Peyer's patch (tissue), 4 donors: ENCODE measurements around the gene PPP1R15A.

Experiments used
- POLR2A ChIP-seq, 2 donors: fragments of 450-650 bp; IDR thresholded peaks; one replicate each; pipeline ENCODE4 v1.5.1; 2017; ENCODE audit warnings: antibody characterized with exemption in 2 of 2, mild to moderate bottlenecking in 2 of 2, moderate library complexity in 2 of 2
- TF ChIP-seq, protein P1 (sequence below), 6 experiments: fragments of 450-650 bp in 4 of 6; fragments of 200-600 bp in 2 of 6; sonication (generic) in 1 of 6; IDR thresholded peaks; one replicate each; pipeline ENCODE4 v1.5.1; 2017 to 2019; ENCODE audit warnings: antibody characterized with exemption in 6 of 6, mild to moderate bottlenecking in 3 of 6, moderate library complexity in 1 of 6

DNA sequence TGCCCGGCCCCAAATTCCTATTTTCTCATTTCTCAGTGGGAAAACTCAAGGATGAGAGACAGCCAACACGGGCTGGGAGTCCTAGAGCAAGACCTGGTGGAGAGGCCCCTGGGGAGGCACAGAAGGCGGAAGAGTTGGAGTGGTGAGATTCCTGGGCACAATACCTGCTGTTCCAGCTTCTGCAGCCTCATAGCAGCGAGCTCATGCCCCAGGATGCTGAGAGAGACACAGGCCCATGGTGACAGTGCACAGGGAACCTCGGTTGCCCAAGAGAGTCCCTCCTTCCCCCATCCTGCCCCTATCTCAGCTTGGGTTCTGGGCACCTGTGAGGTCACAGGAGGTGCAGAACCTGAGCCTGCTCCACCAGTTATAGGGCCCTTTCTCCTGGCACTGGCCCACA lies 25.0 kb downstream of the PPP1R15A start:
- TF ChIP-seq, protein P1, sequence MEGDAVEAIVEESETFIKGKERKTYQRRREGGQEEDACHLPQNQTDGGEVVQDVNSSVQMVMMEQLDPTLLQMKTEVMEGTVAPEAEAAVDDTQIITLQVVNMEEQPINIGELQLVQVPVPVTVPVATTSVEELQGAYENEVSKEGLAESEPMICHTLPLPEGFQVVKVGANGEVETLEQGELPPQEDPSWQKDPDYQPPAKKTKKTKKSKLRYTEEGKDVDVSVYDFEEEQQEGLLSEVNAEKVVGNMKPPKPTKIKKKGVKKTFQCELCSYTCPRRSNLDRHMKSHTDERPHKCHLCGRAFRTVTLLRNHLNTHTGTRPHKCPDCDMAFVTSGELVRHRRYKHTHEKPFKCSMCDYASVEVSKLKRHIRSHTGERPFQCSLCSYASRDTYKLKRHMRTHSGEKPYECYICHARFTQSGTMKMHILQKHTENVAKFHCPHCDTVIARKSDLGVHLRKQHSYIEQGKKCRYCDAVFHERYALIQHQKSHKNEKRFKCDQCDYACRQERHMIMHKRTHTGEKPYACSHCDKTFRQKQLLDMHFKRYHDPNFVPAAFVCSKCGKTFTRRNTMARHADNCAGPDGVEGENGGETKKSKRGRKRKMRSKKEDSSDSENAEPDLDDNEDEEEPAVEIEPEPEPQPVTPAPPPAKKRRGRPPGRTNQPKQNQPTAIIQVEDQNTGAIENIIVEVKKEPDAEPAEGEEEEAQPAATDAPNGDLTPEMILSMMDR (IDR thresholded peaks at IDR 0.05): no peak
- TF ChIP-seq POLR2A (IDR thresholded peaks at IDR 0.05): no peak
